Stimulated activated CD4-positive, alpha-beta T cell treated with anti-CD3 and anti-CD28 coated beads, Interleukin-15, amount 100 ng/mL, for 1 hour (primary cell): ENCODE data around the gene P2RX2.

Source experiments
- DNase-seq, 2 donors: peaks; one replicate each; pipeline ENCODE4 v3.0.0-alpha.2; 2020; ENCODE audit warnings: low read depth in 1 of 2, low spot score in 1 of 2

The P2RX2 gene

DNA sequence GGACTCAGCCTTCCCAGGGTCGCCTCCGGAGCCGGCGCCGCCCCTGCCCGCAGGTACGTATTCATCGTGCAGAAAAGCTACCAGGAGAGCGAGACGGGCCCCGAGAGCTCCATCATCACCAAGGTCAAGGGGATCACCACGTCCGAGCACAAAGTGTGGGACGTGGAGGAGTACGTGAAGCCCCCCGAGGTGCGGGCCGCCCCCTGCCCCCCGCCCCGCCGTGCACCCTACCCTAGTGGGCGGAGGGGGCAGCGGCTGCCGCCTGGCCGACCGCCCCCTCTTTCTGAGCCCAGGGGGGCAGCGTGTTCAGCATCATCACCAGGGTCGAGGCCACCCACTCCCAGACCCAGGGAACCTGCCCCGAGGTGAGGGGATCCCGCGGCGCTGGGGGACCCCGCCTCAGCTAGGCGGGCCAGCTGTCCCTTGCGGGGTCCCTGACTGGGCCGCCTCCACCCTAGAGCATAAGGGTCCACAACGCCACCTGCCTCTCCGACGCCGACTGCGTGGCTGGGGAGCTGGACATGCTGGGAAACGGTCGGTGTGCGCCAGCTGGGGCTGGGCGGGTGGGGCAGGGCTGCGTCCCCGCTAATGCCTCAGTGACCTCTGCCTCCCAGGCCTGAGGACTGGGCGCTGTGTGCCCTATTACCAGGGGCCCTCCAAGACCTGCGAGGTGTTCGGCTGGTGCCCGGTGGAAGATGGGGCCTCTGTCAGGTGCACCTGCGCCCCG lies 973 bp downstream of the P2RX2 start:
- DNase-seq: no peak

DNA sequence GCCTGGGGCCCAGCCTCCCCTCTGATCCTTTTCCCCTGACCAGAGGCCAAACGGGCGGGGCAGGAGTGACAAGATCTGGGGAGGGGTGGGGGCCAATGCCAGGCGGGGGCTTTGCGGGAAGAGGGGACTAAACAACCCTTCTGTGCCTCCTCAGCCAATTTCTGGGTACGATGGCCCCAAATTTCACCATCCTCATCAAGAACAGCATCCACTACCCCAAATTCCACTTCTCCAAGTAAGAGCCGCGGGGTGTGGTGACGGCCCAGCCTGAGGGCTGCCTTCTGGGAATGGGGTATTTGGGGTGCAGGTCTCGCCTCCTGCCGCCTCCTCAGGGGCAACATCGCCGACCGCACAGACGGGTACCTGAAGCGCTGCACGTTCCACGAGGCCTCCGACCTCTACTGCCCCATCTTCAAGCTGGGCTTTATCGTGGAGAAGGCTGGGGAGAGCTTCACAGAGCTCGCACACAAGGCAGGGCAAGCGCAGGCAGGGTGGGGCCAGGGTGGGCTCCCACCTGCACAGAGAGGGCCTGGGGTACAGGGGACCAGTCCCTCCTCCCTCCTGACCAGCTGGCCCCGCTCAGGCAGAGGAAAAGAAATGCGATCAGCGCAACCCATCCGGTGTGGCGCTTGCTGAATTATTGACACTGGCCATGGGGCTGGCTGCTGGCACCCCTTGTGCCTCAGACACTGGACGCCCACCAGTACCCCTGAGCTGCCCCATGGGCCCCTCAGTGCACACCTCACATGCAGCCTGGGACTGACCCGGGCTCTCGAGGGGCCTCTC lies 1.7 kb downstream of the P2RX2 start:
- no peak for DNase-seq

GRCh38 chr12:132620899-132621656 lies 2.5 kb downstream of the P2RX2 start:
- DNase-seq: no peak

DNA sequence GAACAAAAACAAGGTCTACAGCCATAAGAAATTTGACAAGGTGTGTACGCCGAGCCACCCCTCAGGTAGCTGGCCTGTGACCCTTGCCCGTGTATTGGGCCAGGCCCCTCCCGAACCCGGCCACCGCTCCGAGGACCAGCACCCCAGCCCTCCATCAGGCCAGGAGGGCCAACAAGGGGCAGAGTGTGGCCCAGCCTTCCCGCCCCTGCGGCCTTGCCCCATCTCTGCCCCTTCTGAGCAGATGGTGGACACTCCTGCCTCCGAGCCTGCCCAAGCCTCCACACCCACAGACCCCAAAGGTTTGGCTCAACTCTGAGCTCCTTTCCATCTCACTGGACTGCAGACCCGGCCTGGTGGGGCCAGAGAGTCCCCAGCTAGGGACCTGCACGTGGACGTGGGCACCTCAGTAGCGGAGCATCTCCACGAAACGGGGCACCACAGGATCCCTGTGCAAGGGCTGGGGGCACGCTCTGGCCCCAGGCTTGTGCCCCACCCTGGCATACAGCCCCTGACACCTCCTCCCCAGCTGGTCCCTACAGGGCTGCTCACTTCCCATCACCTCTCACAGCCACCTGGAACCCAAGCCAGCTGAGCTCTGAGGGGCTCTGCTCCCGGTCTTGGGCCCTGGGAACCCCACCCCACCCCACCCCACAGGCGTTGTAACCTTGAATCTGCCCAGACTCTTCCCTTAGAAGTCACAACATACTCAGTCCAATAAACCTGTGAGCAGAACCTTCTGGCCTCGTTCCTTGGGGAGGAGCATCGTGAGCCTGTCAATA lies 3.3 kb downstream of the P2RX2 start:
- no peak for DNase-seq

DNA sequence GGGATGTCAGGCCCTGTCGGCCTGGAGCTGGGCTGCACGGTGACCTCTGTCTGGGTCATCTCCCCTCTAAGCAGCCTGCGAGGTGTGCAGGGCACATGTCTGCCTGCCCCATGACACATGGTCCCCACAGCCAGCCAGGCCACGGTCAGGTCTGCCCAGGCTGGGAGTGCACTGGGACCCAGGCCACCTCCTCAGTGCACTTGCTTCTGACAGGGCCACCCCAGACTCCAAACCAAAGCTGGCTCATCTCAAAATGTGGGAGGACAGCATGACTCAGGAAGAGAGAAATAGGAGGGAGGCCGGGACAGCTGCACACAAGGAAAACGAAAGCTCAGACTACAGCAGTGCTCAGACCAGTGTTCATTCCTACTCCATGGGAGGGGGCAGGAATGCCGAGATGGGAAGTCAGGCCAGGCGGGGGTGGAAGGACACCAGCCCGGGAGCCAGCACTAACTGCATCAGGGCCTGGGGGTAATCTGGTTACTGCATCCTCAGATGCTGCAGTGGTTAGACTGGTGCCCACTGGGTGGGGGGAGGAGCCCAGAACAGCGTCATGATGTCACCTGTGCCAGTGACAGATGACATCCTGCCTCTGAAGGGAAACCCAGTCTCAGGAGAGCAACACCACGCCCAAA lies 4.0 kb downstream of the P2RX2 start:
- no peak for DNase-seq

- no peak for DNase-seq
These were observed 4.7 kb downstream of the P2RX2 start for GRCh38 chr12:132623072-132623869.

DNA sequence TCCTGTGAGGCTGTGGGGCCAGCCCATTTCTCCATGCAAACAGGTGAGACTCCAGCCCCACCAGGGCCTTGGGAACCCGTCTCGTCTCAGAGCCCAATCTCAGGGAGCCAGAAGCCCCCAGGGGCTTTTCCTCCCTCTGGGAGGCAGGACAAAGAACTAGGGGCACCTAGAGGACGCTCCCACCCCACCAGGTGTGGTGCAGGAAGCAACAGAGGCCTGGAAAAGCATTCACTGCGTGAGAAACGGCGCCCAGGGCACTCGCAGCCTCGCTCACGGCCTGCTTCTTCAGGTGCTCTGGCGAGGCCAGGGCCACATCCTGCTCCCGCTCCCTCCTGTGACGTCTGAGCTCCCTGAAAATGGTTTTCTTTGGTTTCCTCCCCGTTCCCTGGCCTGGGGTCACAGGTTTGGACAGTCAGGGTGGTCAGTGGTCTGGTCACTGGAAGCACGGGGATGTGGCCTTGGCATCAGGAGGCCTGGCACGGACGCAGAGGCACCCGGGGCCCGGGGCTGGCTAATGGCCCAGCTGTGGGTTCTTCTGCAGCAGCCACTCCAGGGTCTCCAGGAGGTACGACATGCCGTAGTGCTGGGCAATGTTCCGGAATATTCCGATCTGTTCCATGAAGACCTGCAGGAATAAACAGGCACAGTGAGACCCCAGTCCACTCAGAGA lies 5.7 kb downstream of the P2RX2 start:
- no peak for DNase-seq

DNA sequence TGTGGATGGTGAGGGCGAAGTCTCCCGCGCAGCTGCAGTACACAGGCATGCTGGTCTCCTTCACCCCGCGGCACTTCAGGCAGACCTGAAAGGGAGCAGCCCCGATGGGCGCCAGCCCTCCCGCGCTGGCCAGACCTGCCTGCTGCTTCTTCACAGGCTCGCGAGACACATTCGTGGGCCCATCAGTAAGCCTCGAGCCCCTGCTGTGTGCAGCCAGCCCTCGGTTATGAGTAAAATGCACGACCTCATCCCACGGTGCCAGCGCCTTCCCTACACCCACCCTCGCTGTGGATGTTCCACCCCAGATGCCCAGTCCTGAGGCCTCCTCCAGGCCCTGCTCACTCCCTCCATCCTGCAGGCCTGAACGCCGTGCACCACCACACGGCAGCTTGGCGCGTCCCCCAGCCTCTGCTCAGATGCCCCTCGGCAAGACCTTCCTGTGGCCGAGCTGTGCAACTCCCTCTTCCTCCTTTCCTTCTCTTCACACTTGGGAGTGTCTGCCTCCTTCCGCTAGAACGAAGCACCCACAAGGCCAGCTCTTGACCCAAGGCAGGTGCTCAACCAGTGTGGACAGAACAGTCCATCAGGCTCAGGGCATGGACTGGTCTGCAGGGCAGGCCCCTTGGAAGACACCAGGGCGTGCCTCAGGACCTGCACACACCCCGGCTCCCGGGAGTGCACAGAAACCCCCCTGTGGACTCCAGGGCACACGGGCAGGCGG lies 6.5 kb downstream of the P2RX2 start:
- DNase-seq: no peak

- no peak for DNase-seq
These were observed 7.3 kb downstream of the P2RX2 start for GRCh38 chr12:132625731-132626430.

DNA sequence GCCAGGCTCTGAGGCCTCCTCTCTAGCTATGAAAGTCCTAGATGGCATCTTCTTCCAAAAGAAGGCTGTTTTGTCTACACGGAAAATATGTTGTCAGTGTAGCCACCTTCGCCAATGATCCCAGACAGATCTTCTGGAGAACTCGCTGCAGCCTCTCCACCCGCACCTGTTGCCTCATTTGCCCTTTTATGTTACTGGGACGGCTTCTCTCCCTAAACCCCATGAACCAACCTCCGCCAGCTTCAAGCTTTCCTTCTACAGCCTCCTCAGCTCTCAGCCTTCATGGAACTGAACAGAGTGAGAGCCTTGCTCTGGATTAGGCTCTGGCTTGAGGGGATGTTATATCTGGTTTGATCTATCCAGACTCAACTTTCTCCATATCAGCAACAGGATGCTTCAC lies 10.8 kb downstream of the P2RX2 start:
- no peak for DNase-seq

GRCh38 chr12:132630672-132631071 lies 12.1 kb downstream of the P2RX2 start:
- no peak for DNase-seq

- DNase-seq: no peak
These were observed 13.1 kb downstream of the P2RX2 start for GRCh38 chr12:132631666-132632065.

DNA sequence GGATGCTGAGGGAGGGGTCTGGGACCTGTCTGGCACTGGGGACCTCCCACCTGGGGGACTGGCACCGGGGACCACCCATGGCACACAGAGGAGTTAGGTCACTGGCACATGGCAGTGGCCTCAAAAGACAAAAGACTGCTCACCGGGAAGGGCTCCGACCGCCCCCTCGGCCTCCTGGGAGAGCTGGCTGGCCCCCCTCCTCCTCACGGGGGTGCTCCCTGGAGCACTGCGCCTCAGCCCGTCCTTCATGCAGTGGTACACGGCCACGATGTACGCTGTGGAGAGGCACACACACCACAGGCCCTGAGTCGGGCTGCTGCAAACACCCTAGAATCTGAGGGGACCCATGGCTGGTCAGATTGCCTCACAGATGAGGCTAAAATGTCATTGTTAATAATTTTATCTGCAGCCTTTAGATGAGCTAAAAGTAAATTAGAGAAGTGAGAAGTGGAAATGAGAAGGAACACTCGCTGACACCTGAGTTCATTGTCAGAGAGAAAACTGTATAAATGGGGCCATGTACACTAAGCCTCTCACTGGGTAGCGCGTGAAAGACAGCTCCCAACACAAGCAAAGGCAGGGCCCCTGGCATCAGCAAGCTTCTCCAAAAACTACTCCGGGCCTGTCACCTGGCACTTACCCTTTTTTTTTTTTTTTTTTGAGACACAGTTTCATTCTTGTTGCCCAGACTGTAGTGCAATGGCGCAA lies 14.1 kb downstream of the P2RX2 start:
- DNase-seq: no peak

DNA sequence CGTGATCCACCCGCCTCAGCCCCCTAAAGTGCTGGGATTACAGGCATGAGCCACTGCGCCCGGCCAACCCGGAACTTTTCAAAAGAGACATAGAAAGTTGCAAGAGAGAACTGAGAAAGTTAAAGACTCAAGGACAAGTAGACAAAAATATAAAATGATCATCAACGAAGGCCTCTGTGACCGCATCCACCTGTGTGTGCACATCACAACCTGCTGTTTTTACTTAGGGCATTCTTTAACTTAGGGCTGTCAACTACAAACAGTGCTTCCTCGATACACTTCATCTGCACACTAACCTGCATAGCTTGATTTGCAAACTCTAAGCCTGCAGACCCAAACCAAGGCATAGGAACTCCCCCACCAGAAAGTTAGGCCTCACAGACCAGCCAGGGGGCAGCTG lies 14.8 kb downstream of the P2RX2 start:
- no peak for DNase-seq

- no peak for DNase-seq
These were observed 15.3 kb downstream of the P2RX2 start for GRCh38 chr12:132633901-132634300.

- DNase-seq: no peak
These were observed 15.9 kb downstream of the P2RX2 start for GRCh38 chr12:132634411-132634990.
